Glomerular visceral epithelial cell (primary cell): Measurements from ENCODE around the gene SLIT2.

Experiments
- DNase-seq: peaks from one replicate; pipeline ENCODE4 v3.0.0-alpha.2; 2016; ENCODE audit errors: extremely low spot score

SLIT2 gene

GRCh38 chr4:20264688-20265087 lies 13.0 kb downstream of the SLIT2 start:
- no peak for DNase-seq

GRCh38 chr4:20265726-20266125 lies 14.0 kb downstream of the SLIT2 start:
- DNase-seq, result no peak

GRCh38 chr4:20266215-20267082 lies 14.7 kb downstream of the SLIT2 start:
- no peak for DNase-seq

- no peak for DNase-seq
Observed at GRCh38 chr4:20268028-20268427, 16.3 kb downstream of the SLIT2 start.

GRCh38 chr4:20269320-20269719 lies 17.6 kb downstream of the SLIT2 start:
- DNase-seq, result no peak

- DNase-seq, result no peak
Observed at GRCh38 chr4:20271950-20272349, 20.2 kb downstream of the SLIT2 start.

GRCh38 chr4:20272411-20272872 lies 20.7 kb downstream of the SLIT2 start:
- no peak for DNase-seq

- DNase-seq, result peak; percentile 5
Observed at GRCh38 chr4:20273793-20274192, 22.1 kb downstream of the SLIT2 start.

- no peak for DNase-seq
Observed at GRCh38 chr4:20276848-20277247, 25.1 kb downstream of the SLIT2 start.

GRCh38 chr4:20278195-20278594 lies 26.5 kb downstream of the SLIT2 start:
- no peak for DNase-seq

GRCh38 chr4:20279381-20279780 lies 27.7 kb downstream of the SLIT2 start:
- DNase-seq, result no peak

- no peak for DNase-seq
Observed at GRCh38 chr4:20281453-20281852, 29.7 kb downstream of the SLIT2 start.

GRCh38 chr4:20283039-20283438 lies 31.3 kb downstream of the SLIT2 start:
- DNase-seq, result no peak

- DNase-seq, result peak; percentile 24
Observed at GRCh38 chr4:20284990-20285389, 33.3 kb downstream of the SLIT2 start.

- DNase-seq, result no peak
Observed at GRCh38 chr4:20287246-20287645, 35.5 kb downstream of the SLIT2 start.

GRCh38 chr4:20288047-20288650 lies 36.4 kb downstream of the SLIT2 start:
- peak; percentile 12 for DNase-seq

- DNase-seq, result no peak
Observed at GRCh38 chr4:20288846-20289512, 37.3 kb downstream of the SLIT2 start.

- DNase-seq, result no peak
Observed at GRCh38 chr4:20289782-20290181, 38.1 kb downstream of the SLIT2 start.

GRCh38 chr4:20292739-20293138 lies 41.0 kb downstream of the SLIT2 start:
- DNase-seq, result no peak

- no peak for DNase-seq
Observed at GRCh38 chr4:20297261-20297660, 45.6 kb downstream of the SLIT2 start.

GRCh38 chr4:20297783-20298182 lies 46.1 kb downstream of the SLIT2 start:
- DNase-seq, result no peak

- DNase-seq, result no peak
Observed at GRCh38 chr4:20298455-20298854, 46.8 kb downstream of the SLIT2 start.

- no peak for DNase-seq
Observed at GRCh38 chr4:20298986-20299385, 47.3 kb downstream of the SLIT2 start.
